Caco-2 (cell line): ENCODE measurements around the gene GALNTL6. TPM values are rescaled to one million over a fixed set of nuclear protein-coding genes. Genes with fewer than 3 reads are reported as not detected.

ENCODE experiments used
- BruUV-seq: library from RNA; stranded (reverse); fragments of 400-500 nt; replicated peaks from 2 replicates; lab custom pipeline; 2021; lab: Mats Ljungman, UMichigan
- CTCF ChIA-PET: fragments of 300-600 bp; sonication (Branson Sonifier 250); formaldehyde crosslinking; loops from one replicate; lab custom pipeline; 2022; ENCODE audit warnings: antibody characterized with exemption; lab: Charles Lee
- POLR2A ChIA-PET: fragments of 300-600 bp; sonication (Branson Sonifier 250); formaldehyde crosslinking; loops from one replicate; lab custom pipeline; 2022; ENCODE audit warnings: antibody characterized with exemption; lab: Charles Lee
- DNase-seq, 2 experiments: peaks; one replicate each; pipeline versions ENCODE4 v3.0.0 to v3.0.0-alpha.2; 2020 to 2022
- H3K27me3 ChIP-seq: replicated peaks from 2 replicates; pipeline ENCODE4 v1.6.0; 2011; ENCODE audit warnings: low read length; ENCODE audit not compliant: control insufficient read depth, insufficient read depth
- H3K36me3 ChIP-seq: 2 replicates; pipeline ENCODE4 v1.5.1; 2011; ENCODE audit warnings: low read length; ENCODE audit not compliant: control insufficient read depth, insufficient read depth
- H3K4me1 ChIP-seq: fragments of 250-450 bp; sonication (Bioruptor Pico); 2 replicates; pipeline ENCODE4 v1.5.1; 2020; ENCODE audit warnings: mild to moderate bottlenecking
- H3K4me3 ChIP-seq: 2 replicates; pipeline ENCODE4 v1.5.1; 2011; ENCODE audit warnings: low read depth, mild to moderate bottlenecking, control low read depth, low read length
- H3K9me3 ChIP-seq: fragments of 250-450 bp; sonication (Bioruptor Pico); 2 replicates; pipeline ENCODE4 v1.5.1; 2020; ENCODE audit warnings: mild to moderate bottlenecking, moderate library complexity
- H3K27ac Mint-ChIP-seq: one replicate; pipeline ENCODE4 v1.8.0; 2022; ENCODE audit warnings: mixed read lengths; ENCODE audit not compliant: unreplicated experiment
- H3K27me3 Mint-ChIP-seq: one replicate; pipeline ENCODE4 v1.8.0; 2022; ENCODE audit warnings: mixed read lengths; ENCODE audit not compliant: insufficient read depth, unreplicated experiment
- H3K36me3 Mint-ChIP-seq: one replicate; pipeline ENCODE4 v1.8.0; 2022; ENCODE audit warnings: mild to moderate bottlenecking, mixed read lengths; ENCODE audit not compliant: insufficient read depth, unreplicated experiment
- H3K4me1 Mint-ChIP-seq: one replicate; pipeline ENCODE4 v1.8.0; 2022; ENCODE audit warnings: low read depth, mixed read lengths; ENCODE audit not compliant: unreplicated experiment
- H3K4me3 Mint-ChIP-seq: one replicate; pipeline ENCODE4 v1.8.0; 2022; ENCODE audit warnings: mild to moderate bottlenecking, moderate library complexity, mixed read lengths; ENCODE audit not compliant: unreplicated experiment
- H3K9me3 Mint-ChIP-seq: one replicate; pipeline ENCODE4 v1.8.0; 2022; ENCODE audit warnings: mixed read lengths; ENCODE audit not compliant: unreplicated experiment
- intact Hi-C: fragments of 100-400 bp; cut with micrococcal nuclease; formaldehyde crosslinking; loops from one replicate; pipeline ENCODE4 v1.10.0; 2022; ENCODE audit not compliant: unreplicated experiment
- total RNA-seq: library from RNA; stranded (reverse); gene quantifications from 2 replicates; pipeline ENCODE4 v1.2.3, GENCODE V29; 2022
- TF ChIP-seq, protein P1 (sequence below), 2 experiments: fragments of 200-600 bp in 1 of 2; IDR thresholded peaks; 1 replicate in 1 of 2; 2 replicates in 1 of 2; pipeline versions ENCODE4 v1.5.1 to v1.8.0; 2011 to 2022; ENCODE audit warnings: antibody characterized with exemption in 1 of 2, control low read depth in 1 of 2, inconsistent platforms in 1 of 2, low read depth in 1 of 2, low read length in 1 of 2, mild to moderate bottlenecking in 1 of 2, moderate library complexity in 1 of 2; ENCODE audit not compliant: insufficient read depth in 1 of 2, severe bottlenecking in 1 of 2, unreplicated experiment in 1 of 2

Gene GALNTL6
- total RNA-seq, 1 experiment from 2014 or later: not detected

GRCh38 chr4:172683021-172683420 is 869.8 kb downstream of the GALNTL6 start:
- no peaks in the 10 kb centered on the region for H3K9me3 Mint-ChIP-seq
- H3K9me3 ChIP-seq: no peaks in the 10 kb centered on the region
- intact Hi-C loops: no loop called here
- TF ChIP-seq, protein P1, sequence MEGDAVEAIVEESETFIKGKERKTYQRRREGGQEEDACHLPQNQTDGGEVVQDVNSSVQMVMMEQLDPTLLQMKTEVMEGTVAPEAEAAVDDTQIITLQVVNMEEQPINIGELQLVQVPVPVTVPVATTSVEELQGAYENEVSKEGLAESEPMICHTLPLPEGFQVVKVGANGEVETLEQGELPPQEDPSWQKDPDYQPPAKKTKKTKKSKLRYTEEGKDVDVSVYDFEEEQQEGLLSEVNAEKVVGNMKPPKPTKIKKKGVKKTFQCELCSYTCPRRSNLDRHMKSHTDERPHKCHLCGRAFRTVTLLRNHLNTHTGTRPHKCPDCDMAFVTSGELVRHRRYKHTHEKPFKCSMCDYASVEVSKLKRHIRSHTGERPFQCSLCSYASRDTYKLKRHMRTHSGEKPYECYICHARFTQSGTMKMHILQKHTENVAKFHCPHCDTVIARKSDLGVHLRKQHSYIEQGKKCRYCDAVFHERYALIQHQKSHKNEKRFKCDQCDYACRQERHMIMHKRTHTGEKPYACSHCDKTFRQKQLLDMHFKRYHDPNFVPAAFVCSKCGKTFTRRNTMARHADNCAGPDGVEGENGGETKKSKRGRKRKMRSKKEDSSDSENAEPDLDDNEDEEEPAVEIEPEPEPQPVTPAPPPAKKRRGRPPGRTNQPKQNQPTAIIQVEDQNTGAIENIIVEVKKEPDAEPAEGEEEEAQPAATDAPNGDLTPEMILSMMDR (IDR thresholded peaks at IDR 0.05; ENCODE audit: insufficient read depth in 1 of 2, low read depth in 1 of 2, low read length in 1 of 2, severe bottlenecking in 1 of 2, unreplicated experiment in 1 of 2): no peak
- ChIA-PET CTCF (no interaction called here), POLR2A (no interaction called here)
- no peaks in the 10 kb centered on the region for H3K4me1 ChIP-seq
- H3K4me1 Mint-ChIP-seq: no peaks in the 10 kb centered on the region
- BruUV-seq: no TSS peak
- DNase-seq: no peak
- H3K27me3 Mint-ChIP-seq: no peaks in the 10 kb centered on the region
- H3K36me3 ChIP-seq: no peaks in the 10 kb centered on the region
- H3K4me3 Mint-ChIP-seq: no peak overlapping the region
- H3K27ac Mint-ChIP-seq: no peak overlapping the region
- H3K27me3 ChIP-seq: no peaks in the 10 kb centered on the region
- no peak overlapping the region for H3K4me3 ChIP-seq
- H3K36me3 Mint-ChIP-seq: no peaks in the 10 kb centered on the region

DNA sequence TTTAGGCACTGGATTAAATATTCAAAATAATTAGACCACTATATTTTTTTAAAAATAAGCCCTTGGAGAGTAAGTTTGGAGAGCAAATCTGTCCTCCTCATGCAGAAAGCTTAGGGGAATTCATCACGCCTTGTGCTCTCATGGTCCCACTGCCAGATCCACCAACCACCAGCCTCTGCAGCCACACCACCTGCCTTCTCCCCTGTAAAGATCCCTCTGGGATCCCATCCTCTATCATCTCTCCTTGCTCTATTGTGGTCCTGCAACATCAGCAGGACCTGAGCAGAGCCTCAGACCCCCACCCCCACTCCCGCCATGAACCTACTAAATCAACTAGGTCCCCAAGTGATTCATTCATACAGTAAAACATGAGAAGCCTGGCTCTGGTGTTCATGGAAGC is 872.8 kb downstream of the GALNTL6 start:
- no peaks in the 10 kb centered on the region for H3K4me1 Mint-ChIP-seq

GRCh38 chr4:172688534-172688933 is 875.3 kb downstream of the GALNTL6 start:
- no peaks in the 10 kb centered on the region for H3K4me1 Mint-ChIP-seq
- no peaks in the 10 kb centered on the region for H3K27me3 Mint-ChIP-seq
- no TSS peak for BruUV-seq
- TF ChIP-seq, protein P1 (IDR thresholded peaks at IDR 0.05; ENCODE audit: insufficient read depth in 1 of 2, low read depth in 1 of 2, low read length in 1 of 2, severe bottlenecking in 1 of 2, unreplicated experiment in 1 of 2): no peak
- POLR2A ChIA-PET: no interaction called here
- H3K4me3 Mint-ChIP-seq: no peak overlapping the region
- H3K4me3 ChIP-seq: no peak overlapping the region
- intact Hi-C loops: no loop called here
- CTCF ChIA-PET: no interaction called here
- no peaks in the 10 kb centered on the region for H3K27me3 ChIP-seq
- DNase-seq: no peak
- H3K36me3 Mint-ChIP-seq: no peaks in the 10 kb centered on the region
- H3K9me3 ChIP-seq: 0 out of 2 replicates have a peak, but pooled peaks cover 5% of the 10 kb centered on the region
- no peaks in the 10 kb centered on the region for H3K36me3 ChIP-seq
- H3K4me1 ChIP-seq: no peaks in the 10 kb centered on the region
- peaks cover 20% of the 10 kb centered on the region for H3K9me3 Mint-ChIP-seq
- no peak overlapping the region for H3K27ac Mint-ChIP-seq

More for the DNA sequence above, 872.8 kb downstream of the GALNTL6 start:
- peaks cover 6% of the 10 kb centered on the region for H3K9me3 Mint-ChIP-seq
- no peak for DNase-seq
- ChIA-PET CTCF (no interaction called here), POLR2A (no interaction called here)
- no peak overlapping the region for H3K27ac Mint-ChIP-seq
- H3K27me3 Mint-ChIP-seq: no peaks in the 10 kb centered on the region
- no TSS peak for BruUV-seq
- TF ChIP-seq, protein P1 (IDR thresholded peaks at IDR 0.05; ENCODE audit: insufficient read depth in 1 of 2, low read depth in 1 of 2, low read length in 1 of 2, severe bottlenecking in 1 of 2, unreplicated experiment in 1 of 2): no peak
- Histone ChIP-seq H3K27me3 (no peaks in the 10 kb centered on the region), H3K9me3 (no peaks in the 10 kb centered on the region), H3K36me3 (no peaks in the 10 kb centered on the region), H3K4me3 (no peak overlapping the region), H3K4me1 (no peaks in the 10 kb centered on the region)
- intact Hi-C loops: no loop called here
- no peaks in the 10 kb centered on the region for H3K36me3 Mint-ChIP-seq
- H3K4me3 Mint-ChIP-seq: no peak overlapping the region
